22Rv1 (cell line): ENCODE data around the gene LETMD1.

Experiments used
- H3K27ac ChIP-seq: fragments of 450-650 bp; 2 replicates; pipeline ENCODE4 v1.5.1; 2017
- ZFX ChIP-seq: fragments of 450-650 bp; IDR thresholded peaks from 2 replicates; pipeline ENCODE4 v1.6.1; 2017; ENCODE audit warnings: antibody characterized with exemption, borderline replicate concordance
- TF ChIP-seq, protein P1 (sequence below): fragments of 450-650 bp; IDR thresholded peaks from 2 replicates; pipeline ENCODE4 v1.5.1; 2017; ENCODE audit warnings: mild to moderate bottlenecking

Gene LETMD1

DNA sequence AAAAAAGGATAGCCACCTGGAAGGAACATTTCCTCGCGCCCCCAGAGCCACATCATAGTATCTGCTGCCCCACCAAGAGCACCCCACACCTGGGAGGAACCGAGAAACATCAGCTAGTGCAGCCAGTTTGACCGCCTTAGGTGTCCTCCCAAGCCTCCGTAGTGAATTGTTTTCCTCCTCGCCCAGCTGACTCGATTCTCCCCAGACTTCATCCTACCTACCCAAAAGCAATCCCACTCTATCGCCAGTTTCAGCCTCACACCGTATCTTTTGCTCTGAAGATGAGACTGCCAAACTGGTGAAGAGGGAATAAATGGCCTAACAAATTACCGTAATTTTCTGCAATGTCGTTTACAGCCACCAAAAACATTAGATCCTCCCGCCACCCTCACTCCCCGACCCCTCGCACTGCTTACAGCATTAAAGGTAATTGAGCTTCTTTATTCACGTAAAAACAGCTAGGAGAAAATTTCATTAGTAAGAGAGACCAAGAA, 20.7 kb upstream of the LETMD1 start:
- H3K27ac ChIP-seq: peak overlapping the region; percentile 97
- TF ChIP-seq ZFX: no peak
- TF ChIP-seq, protein P1, sequence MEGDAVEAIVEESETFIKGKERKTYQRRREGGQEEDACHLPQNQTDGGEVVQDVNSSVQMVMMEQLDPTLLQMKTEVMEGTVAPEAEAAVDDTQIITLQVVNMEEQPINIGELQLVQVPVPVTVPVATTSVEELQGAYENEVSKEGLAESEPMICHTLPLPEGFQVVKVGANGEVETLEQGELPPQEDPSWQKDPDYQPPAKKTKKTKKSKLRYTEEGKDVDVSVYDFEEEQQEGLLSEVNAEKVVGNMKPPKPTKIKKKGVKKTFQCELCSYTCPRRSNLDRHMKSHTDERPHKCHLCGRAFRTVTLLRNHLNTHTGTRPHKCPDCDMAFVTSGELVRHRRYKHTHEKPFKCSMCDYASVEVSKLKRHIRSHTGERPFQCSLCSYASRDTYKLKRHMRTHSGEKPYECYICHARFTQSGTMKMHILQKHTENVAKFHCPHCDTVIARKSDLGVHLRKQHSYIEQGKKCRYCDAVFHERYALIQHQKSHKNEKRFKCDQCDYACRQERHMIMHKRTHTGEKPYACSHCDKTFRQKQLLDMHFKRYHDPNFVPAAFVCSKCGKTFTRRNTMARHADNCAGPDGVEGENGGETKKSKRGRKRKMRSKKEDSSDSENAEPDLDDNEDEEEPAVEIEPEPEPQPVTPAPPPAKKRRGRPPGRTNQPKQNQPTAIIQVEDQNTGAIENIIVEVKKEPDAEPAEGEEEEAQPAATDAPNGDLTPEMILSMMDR: no peak

DNA sequence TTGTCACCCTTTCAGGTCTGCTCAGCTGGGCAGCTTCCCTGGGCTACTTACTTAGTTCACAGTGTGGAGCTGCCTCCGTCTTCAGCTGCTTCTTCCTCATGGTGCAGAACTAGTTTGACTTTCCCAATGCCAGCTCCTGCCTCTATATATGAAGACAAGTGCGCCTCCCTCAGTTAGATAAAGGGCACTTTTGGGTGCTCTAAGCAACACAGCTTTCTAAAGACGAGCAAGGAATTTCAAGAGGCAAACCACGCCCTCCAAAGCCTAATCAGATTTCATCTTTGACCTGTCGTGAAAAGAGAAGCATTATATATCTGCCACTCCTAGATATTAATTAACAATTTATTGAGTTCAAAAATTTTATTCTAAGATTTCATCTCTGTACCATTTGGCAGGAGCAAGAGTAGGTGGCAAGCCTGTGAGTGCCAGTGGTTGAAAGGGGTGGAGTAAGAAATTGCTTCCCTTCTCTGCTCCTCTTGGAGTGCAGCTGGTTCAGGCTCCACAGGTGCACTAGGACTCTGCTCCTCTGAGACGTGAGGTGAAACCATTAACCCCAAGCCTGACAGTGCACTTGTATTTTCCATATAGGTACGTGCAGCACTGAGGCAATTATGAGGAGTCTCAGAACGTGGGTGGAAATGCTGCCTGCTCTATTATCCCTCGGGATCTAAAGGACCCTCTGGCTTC, 19.9 kb upstream of the LETMD1 start:
- H3K27ac ChIP-seq: peak overlapping the region; percentile 97
- TF ChIP-seq, protein P1: peak; percentile 81
- TF ChIP-seq ZFX: no peak

DNA sequence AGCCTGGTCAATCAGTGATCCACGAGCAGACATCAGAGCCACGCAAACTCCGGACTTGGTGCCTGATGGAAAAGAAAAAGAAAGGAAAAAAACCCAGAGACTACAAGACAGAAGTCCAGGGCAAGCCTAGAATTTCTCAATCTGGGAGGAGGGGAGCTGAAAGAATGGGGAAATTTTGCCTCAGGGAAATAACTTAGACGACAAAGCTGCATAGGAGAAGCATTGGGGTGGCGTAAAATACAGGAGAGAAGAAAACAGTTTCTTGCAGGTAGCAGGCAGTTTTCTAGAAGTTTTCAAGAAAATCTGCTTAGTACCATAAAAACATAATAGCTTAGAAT, 19.3 kb upstream of the LETMD1 start:
- TF ChIP-seq ZFX: no peak
- TF ChIP-seq, protein P1: no peak
- H3K27ac ChIP-seq: peak overlapping the region; percentile 97

DNA sequence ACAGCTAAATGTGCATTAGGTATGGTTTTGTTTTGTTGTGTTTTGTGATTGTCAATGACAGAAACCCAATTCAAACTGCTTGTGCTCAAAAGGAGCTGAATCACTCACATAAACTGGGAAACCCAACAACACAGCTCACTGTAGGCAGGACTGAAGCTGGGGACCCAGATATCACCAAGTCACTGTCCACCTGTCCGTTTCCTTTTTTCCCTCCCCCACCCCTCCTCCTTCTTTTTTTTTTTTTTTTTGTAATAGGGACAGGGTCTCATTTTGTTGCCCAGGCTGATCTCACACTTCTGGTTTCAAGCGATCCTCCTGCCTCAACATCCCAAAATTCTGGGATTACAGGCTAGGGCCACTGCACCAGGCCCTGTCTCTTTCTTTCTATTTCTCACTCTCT, 15.1 kb upstream of the LETMD1 start:
- no peak for TF ChIP-seq ZFX
- TF ChIP-seq, protein P1: no peak
- no peak overlapping the region for H3K27ac ChIP-seq

DNA sequence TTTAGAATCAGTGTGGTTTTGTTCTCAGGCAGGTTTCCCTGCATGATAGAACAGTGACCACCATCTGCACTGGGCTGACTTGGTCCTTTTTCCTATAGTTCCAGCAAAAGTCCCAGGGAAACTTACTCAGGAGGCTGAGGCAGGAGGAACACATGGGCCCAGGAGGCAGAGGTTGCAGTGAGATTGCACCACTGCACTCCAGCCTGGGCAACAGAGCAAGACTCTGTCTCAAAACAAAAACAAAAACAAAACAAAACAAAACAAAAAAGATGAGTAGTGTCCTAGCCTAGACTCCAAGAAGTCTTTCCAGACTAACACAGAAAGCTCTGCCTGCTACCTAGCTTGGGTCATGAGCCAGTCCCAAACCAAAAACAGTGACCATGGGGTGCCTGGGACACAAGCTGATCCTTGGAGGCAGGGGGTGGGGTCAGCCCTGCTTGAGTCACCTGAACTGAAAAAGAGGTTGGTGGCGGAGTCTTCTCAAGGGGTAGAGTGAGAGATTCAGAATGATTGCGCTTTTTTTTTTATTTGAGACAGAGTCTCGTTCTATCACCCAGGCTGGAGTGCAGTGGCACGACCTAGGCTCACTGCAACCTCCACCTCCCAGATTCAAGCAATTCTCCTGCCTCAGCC, 14.6 kb upstream of the LETMD1 start:
- TF ChIP-seq ZFX: no peak
- TF ChIP-seq, protein P1: no peak
- H3K27ac ChIP-seq: no peak overlapping the region

DNA sequence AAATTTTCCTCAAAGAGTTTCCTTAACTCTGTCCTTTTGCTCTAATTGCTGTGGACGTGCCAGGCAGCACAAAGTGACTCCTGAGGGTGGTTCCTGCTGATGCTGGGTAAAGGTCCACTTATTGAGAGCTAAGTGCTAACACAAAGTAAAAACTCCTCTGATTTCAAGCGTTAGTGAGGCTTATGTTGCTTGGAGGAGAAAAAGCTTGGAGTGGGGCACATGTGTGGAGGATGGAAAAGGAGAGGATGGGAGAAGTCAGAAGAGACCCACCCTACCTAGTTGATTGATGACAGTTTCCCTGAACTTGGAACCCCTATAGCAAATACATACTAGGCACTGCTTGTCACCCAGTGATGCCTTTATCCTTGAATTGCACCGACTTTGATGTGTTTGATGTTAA, 11.8 kb upstream of the LETMD1 start:
- no peak overlapping the region for H3K27ac ChIP-seq
- TF ChIP-seq, protein P1: no peak
- TF ChIP-seq ZFX: no peak

DNA sequence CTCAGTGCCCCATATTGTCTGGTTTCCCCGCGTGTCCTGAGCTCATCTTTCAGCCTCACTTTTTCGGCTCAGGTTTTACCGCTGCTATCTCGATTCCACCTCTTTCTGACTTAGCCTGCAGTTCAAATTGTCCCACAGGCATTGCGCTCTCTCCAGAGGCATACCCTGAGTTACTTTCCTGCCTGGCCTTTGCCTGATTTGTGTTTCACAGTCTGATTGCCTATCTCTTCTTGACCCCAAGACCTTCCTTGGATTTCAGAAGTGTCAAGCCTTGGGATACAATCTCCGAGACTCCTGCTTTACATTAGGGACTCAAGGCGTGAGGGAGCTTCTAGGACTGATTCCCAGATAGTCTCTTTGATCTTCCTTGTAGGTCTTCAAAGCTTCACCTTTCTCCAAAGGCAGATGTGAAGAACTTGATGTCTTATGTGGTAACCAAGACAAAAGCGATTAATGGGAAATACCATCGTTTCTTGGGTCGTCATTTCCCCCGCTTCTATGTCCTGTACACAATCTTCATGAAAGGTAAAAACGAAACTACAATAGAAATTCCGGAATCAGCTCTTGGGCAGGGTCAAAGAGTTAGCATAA, 629 bp downstream of the LETMD1 start:
- no peak for TF ChIP-seq ZFX
- TF ChIP-seq, protein P1: no peak
- peak overlapping the region; percentile 89 for H3K27ac ChIP-seq
